Right lobe of liver (tissue), 6 donors: ENCODE data around the gene DAZAP1. TPM values are rescaled to one million over a fixed set of nuclear protein-coding genes. Genes with fewer than 3 reads are reported as not detected.

Experiments used
- ATAC-seq, 4 donors: fragments of 200-7000 bp; cut with Tn5 transposase; one replicate each; pipeline ENCODE4 v1.9.1; 2020; ENCODE audit warnings: mild to moderate bottlenecking in 4 of 4, moderate library complexity in 4 of 4
- DNase-seq, 3 donors: peaks; one replicate each; pipeline ENCODE4 v3.0.0-alpha.2; 2020
- H3K27ac ChIP-seq, 3 donors: fragments of 200-600 bp; one replicate each; pipeline ENCODE4 v1.8.0; 2022
- H3K27me3 ChIP-seq, 2 donors: fragments of 200-600 bp; one replicate each; pipeline ENCODE4 v1.8.0; 2022
- H3K36me3 ChIP-seq, 4 donors: fragments of 200-600 bp; sonication (generic) in 1 of 4; one replicate each; pipeline versions ENCODE4 v1.5.1 to v1.8.0; 2017 to 2022; ENCODE audit warnings: control low read depth in 1 of 4
- H3K4me1 ChIP-seq, 4 donors: fragments of 200-600 bp; sonication (generic) in 1 of 4; one replicate each; pipeline versions ENCODE4 v1.5.1 to v1.8.0; 2017 to 2022; ENCODE audit warnings: control low read depth in 1 of 4
- H3K4me3 ChIP-seq, 3 donors: fragments of 200-600 bp; one replicate each; pipeline ENCODE4 v1.8.0; 2022
- H3K9me3 ChIP-seq, 4 donors: fragments of 200-600 bp; sonication (generic) in 1 of 4; one replicate each; pipeline versions ENCODE4 v1.5.1 to v1.8.0; 2017 to 2022; ENCODE audit warnings: control low read depth in 1 of 4
- CTCF ChIP-seq, 4 donors: fragments of 200-600 bp in 3 of 4; fragments of 450-650 bp in 1 of 4; IDR thresholded peaks; one replicate each; pipeline versions ENCODE4 v1.5.1 to v1.8.0; 2016 to 2022; ENCODE audit warnings: antibody characterized with exemption in 4 of 4, mild to moderate bottlenecking in 2 of 4
- POLR2A ChIP-seq: fragments of 450-650 bp; IDR thresholded peaks from one replicate; pipeline ENCODE4 v1.6.1; 2017; ENCODE audit warnings: antibody characterized with exemption, mild to moderate bottlenecking
- WGBS: methylation state at CpG from one replicate; pipeline ENCODE4 v1.1.6; 2018; ENCODE audit warnings: low coverage, low lambda C conversion rate; ENCODE audit not compliant: insufficient coverage; ENCODE audit errors: missing lambda C conversion rate; 5-methylcytosine and 5-hydroxymethylcytosine counted together
- intact Hi-C, 2 donors: fragments of 100-400 bp; cut with DNase I; formaldehyde crosslinking; loops; one replicate each; pipeline versions ENCODE4 v1.11.2 to v1.14.1; 2022
- total RNA-seq, 6 experiments: library from RNA; depleted of rRNA in 2 of 6; stranded (reverse); fragments of >200 nt in 2 of 6; fragmentation: NEBNext Ultra II Directional in 3 of 6; extraction: Animal tissue kit (Norgen Biotek cat#: 25700) in 3 of 6; gene quantifications; one replicate each; pipeline versions ENCODE4 v1.1.0 to v1.2.4, GENCODE V29; 2016 to 2023
- donor health status: DM: no; HTN: yes; CAD: no.
- donor health status: DM: no; HTN: no; CAD: no.
- donor health status: DM: no; HTN: no; CAD: no.
- donor health status: DM: no; HTN: yes; CAD: no.
- donor health status: DM: no; HTN: yes; CAD: no.

DAZAP1 gene
- total RNA-seq, 6 experiments from 2014 or later = 22.3 to 50.9 (median 42.2) TPM

- H3K36me3 ChIP-seq = peaks cover 0 to 31% (median 5%) of the 10 kb centered on the region in 4 donors
- DNase-seq (no peak), ATAC-seq (no peak)
- no peak overlapping the region for H3K4me3 ChIP-seq
- no peaks in the 10 kb centered on the region for H3K27me3 ChIP-seq
- H3K9me3 ChIP-seq = no peaks in the 10 kb centered on the region
- intact Hi-C loops = loop anchor here in 1 of 2 donors (10.0 kb wide), 1 partner anchor 108 kb away; the partner anchor contains the start of gene EFNA2
- 92% methylated on average over 15 of the region's 15 CpGs for WGBS
- H3K27ac ChIP-seq = no peak overlapping the region
- TF ChIP-seq POLR2A (no peak), CTCF (IDR thresholded peaks at IDR 0.05) (no peak)
- H3K4me1 ChIP-seq = peaks cover 0 to 35% (median 13%) of the 10 kb centered on the region in 4 donors
These were observed 15.0 kb upstream of the DAZAP1 start for GRCh38 chr19:1392407-1392806.

DNA sequence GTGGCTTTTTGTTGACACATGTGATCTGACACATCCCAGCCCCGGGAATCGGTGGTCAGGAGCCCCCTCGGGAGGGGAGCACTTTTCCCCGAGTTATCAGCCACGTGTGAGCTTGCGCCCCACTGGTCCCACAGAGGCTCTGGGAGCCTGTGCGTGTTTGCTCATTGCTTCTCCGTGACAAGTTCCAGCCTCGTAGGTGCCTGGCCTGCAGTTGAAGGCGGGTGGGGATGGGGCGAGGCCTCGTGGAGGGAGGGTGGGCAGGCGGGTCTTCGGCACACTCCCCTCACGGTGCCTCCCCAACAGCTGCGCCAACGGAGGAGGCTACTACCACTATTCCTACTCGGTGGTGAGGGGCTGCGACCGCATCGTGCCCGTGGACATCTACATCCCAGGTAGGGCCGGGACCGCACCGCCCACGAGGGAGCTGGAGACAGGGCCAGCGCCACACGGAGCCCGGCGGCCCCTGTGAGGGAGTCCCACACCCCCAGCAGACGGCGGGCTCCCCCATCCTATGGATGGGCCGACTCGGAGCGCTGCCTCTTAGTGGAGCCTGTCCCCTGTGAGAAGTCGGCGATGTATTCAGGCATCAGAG lies 14.4 kb upstream of the DAZAP1 start:
- Histone ChIP-seq H3K27ac (no peak overlapping the region), H3K4me1 (peaks cover 0 to 37% (median 15%) of the 10 kb centered on the region in 4 donors), H3K4me3 (no peak overlapping the region), H3K27me3 (no peaks in the 10 kb centered on the region), H3K36me3 (peaks cover 0 to 33% (median 7%) of the 10 kb centered on the region in 4 donors), H3K9me3 (no peaks in the 10 kb centered on the region)
- intact Hi-C loops = loop anchor here in 1 of 2 donors (10.0 kb wide), 1 partner anchor 108 kb away; the partner anchor contains the start of gene EFNA2
- DNase-seq (no peak), ATAC-seq (no peak)
- TF ChIP-seq CTCF (IDR thresholded peaks at IDR 0.05) = no peak
- no peak for TF ChIP-seq POLR2A
- 100% methylated on average over 1 of the region's 37 CpGs for WGBS

DNA sequence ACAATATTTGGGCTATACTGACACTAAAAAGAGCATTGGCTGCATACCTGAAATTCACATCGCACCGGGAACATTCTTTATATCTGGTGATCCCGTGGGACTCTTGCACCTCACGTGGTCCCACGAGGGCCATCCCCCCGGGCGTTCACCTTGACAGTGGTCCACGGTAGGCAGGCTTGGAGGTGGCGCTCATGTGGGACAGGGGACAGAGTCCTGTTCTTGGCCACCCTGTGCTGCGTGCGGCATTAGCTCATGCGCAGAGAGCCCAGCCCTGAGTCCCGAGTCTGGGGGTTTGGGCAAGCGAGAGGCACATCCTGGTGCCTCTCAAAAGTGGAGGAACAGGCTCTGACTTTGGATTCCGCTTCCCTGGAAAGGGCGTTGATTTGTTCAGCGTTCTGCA lies 13.5 kb upstream of the DAZAP1 start:
- ATAC-seq = no peak
- 64% methylated on average over 4 of the region's 17 CpGs for WGBS
- no peak for DNase-seq
- Histone ChIP-seq H3K27ac (no peak overlapping the region), H3K36me3 (peaks cover 0 to 39% (median 10%) of the 10 kb centered on the region in 4 donors), H3K27me3 (no peaks in the 10 kb centered on the region), H3K4me1 (peaks cover 0 to 37% (median 17%) of the 10 kb centered on the region in 4 donors), H3K4me3 (no peak overlapping the region), H3K9me3 (no peaks in the 10 kb centered on the region)
- intact Hi-C loops = loop anchor here in 1 of 2 donors (10.0 kb wide), 1 partner anchor 109 kb away; the partner anchor contains the start of gene EFNA2
- TF ChIP-seq CTCF (IDR thresholded peaks at IDR 0.05) = no peak
- no peak for TF ChIP-seq POLR2A

DNA sequence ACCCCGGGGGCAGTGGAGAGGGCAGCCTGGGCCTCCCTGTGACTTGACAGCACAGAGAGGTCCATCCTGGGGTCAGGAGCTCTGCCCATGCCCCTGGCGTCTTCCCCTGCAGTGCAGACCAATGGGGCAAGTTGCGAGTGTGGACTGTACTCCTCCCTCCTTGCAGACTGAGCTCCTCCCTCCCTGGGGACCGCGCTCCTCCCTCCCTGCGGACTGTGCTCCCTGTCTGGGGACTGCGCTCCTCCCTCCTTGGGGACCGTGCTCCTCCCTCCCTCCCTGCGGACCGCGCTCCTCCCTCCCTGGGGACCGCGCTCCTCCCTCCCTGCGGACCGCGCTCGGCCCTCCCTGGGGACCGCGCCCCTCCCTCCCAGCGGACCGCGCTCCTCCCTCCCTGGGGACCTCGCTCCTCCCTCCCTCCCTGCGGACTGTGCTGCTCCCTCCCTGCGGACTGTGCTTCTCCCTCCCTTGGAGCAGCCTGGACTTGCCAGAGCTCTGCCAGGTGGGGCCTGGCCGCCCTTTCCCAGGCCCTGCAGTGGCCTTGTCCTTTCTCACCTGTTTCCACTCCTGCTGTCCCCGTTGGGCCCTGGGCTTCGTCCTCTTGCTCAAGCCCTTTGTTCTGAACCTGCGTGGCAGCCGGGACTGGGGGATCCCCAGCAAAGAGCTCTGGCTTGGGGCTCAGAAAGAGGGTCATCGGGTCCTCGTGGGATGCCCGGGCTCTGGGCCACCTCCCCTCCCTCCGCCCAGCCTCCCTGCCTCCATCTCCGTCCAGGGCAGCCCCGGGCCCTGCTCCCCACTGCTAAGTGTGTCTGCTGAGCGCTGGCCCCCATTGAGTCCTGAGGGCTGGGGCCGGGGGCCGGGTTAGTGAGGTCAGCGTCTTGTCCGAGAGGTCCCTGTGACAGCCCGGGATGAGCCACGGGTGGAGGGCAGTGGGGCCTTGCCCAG lies 12.9 kb upstream of the DAZAP1 start:
- ATAC-seq (peak; percentile 42 to 70 (median 60)), DNase-seq (peak; percentile 54 to 89 (median 88))
- intact Hi-C loops = loop anchor here (5.0 to 10.0 kb wide), 2 partner anchors 110 to 117 kb away; partner anchors contain the start of genes EFNA2 (in 1 of the 2) and FAM174C (in 1 of the 2)
- peak overlapping the region in 2 of 3 donors; percentile 13 to 29 for H3K4me3 ChIP-seq
- WGBS = 45% methylated on average over 21 of the region's 43 CpGs
- no peaks in the 10 kb centered on the region for H3K27me3 ChIP-seq
- TF ChIP-seq POLR2A (no peak), CTCF (IDR thresholded peaks at IDR 0.05) (no peak)
- H3K4me1 ChIP-seq = peaks cover 0 to 41% (median 20%) of the 10 kb centered on the region in 4 donors
- peak overlapping the region in 2 of 3 donors; percentile 65 to 66 for H3K27ac ChIP-seq
- H3K36me3 ChIP-seq = peaks cover 0 to 36% (median 13%) of the 10 kb centered on the region in 4 donors
- H3K9me3 ChIP-seq = no peaks in the 10 kb centered on the region
